HG02852 (cell line): Measurements from ENCODE around the gene PAPLN.

ENCODE experiments used
- ATAC-seq: cut with Tn5 transposase; IDR thresholded peaks from one replicate; pipeline ENCODE4 v1.9.1; 2021; ENCODE audit warnings: mild to moderate bottlenecking, moderate library complexity; ENCODE audit not compliant: unreplicated experiment

Gene PAPLN

GRCh38 chr14:73245480-73246325 is 8.4 kb downstream of the PAPLN start:
- peak; percentile 52 for ATAC-seq

GRCh38 chr14:73246387-73247150 is 9.3 kb downstream of the PAPLN start:
- no peak for ATAC-seq

- no peak for ATAC-seq
Measured at GRCh38 chr14:73248108-73248868, 11.0 kb downstream of the PAPLN start.

GRCh38 chr14:73249108-73249507 is 11.8 kb downstream of the PAPLN start:
- no peak for ATAC-seq

- ATAC-seq: no peak
Measured at GRCh38 chr14:73249564-73250316, 12.4 kb downstream of the PAPLN start.

- ATAC-seq: no peak
Measured at GRCh38 chr14:73250317-73250713, 13.0 kb downstream of the PAPLN start.

- no peak for ATAC-seq
Measured at GRCh38 chr14:73250781-73251500, 13.6 kb downstream of the PAPLN start.

- ATAC-seq: no peak
Measured at GRCh38 chr14:73251516-73252215, 14.4 kb downstream of the PAPLN start.

- no peak for ATAC-seq
Measured at GRCh38 chr14:73252491-73253322, 15.4 kb downstream of the PAPLN start.

- no peak for ATAC-seq
Measured at GRCh38 chr14:73253323-73253610, 16.0 kb downstream of the PAPLN start.

- ATAC-seq: no peak
Measured at GRCh38 chr14:73253721-73254120, 16.4 kb downstream of the PAPLN start.

GRCh38 chr14:73254247-73255004 is 17.1 kb downstream of the PAPLN start:
- ATAC-seq: no peak

- ATAC-seq: no peak
Measured at GRCh38 chr14:73255005-73255400, 17.7 kb downstream of the PAPLN start.

GRCh38 chr14:73255693-73256225 is 18.5 kb downstream of the PAPLN start:
- no peak for ATAC-seq

- ATAC-seq: no peak
Measured at GRCh38 chr14:73258076-73258475, 20.8 kb downstream of the PAPLN start.

GRCh38 chr14:73258845-73259611 is 21.7 kb downstream of the PAPLN start:
- ATAC-seq: no peak

GRCh38 chr14:73259837-73260236 is 22.5 kb downstream of the PAPLN start:
- ATAC-seq: no peak
